IPS-20b (cell line): ENCODE measurements around the gene GABBR1.
A peak's percentile ranks its signal among the peaks of the same experiment; 100 is the strongest.
"Not testable (repeated sequence)": the region's sequence is repeated elsewhere in the genome, so short reads cannot be mapped to it uniquely, and the experiment has no call there.

Experiments
- H3K27ac ChIP-seq: one replicate; pipeline ENCODE4 v1.5.1; 2013; ENCODE audit warnings: low read length
- H3K27me3 ChIP-seq: 2 replicates; pipeline ENCODE4 v1.6.1; 2013; ENCODE audit warnings: mild to moderate bottlenecking, low read length, inconsistent platforms; ENCODE audit not compliant: insufficient read depth
- H3K36me3 ChIP-seq: 2 replicates; pipeline ENCODE4 v1.6.1; 2013; ENCODE audit warnings: low read depth, mild to moderate bottlenecking, inconsistent platforms, low read length, moderate library complexity; ENCODE audit not compliant: insufficient read depth
- H3K4me1 ChIP-seq: 2 replicates; pipeline ENCODE4 v1.6.1; 2013; ENCODE audit warnings: mild to moderate bottlenecking, control low read depth, inconsistent platforms, low read length, moderate library complexity; ENCODE audit not compliant: insufficient read depth
- H3K4me3 ChIP-seq: 2 replicates; pipeline ENCODE4 v1.5.1; 2013; ENCODE audit warnings: mild to moderate bottlenecking, low read length, inconsistent platforms
- H3K9ac ChIP-seq: 2 replicates; pipeline ENCODE4 v1.6.1; 2013; ENCODE audit warnings: low read depth, mild to moderate bottlenecking, inconsistent platforms, low read length, moderate library complexity
- H3K9me3 ChIP-seq: 2 replicates; pipeline ENCODE4 v1.6.1; 2013; ENCODE audit warnings: mild to moderate bottlenecking, low read depth, low read length, inconsistent platforms; ENCODE audit not compliant: insufficient read depth

Gene GABBR1

DNA sequence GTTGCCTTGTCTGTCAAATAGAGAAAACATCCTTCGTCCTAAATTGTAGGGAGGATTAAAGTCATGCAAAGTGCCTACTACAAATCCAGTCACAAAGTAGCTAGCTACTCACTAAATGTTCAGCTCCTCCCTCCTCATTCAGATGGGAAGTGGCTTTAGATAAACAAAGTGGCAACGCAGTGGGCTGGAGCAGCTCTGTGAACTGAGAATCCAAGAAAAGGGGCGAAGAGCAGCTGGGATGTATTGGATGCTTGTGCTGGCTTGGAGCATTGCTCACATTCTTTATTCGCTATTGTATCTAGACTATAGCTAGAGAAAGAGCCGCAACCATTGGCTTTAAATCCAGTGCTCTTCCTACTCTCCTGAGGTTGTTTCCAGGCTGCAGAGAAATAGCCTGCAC, 34.2 kb upstream of the GABBR1 start:
- peak overlapping the region; percentile 48; the same call in 1 of the 2 replicates for H3K9ac ChIP-seq

DNA sequence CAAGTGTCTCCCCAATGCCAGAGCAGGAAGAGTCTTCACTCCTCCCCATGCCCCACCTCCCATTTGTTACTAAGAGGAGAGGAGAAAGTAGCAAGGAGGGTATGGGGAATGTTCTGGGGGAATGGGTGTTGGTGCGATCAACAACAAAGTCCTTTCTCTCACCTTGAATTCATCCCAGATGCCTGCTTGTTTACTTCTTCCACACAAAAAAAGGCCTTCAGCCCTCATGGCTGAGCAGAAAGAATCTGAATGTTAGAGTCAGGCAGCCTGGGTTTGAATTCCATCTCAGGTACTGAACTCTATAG, 33.8 kb upstream of the GABBR1 start:
- Histone ChIP-seq H3K9me3 (no peaks in the 10 kb centered on the region), H3K36me3 (no peaks in the 10 kb centered on the region), H3K4me3 (peak overlapping the region; percentile 28), H3K27me3 (no peaks in the 10 kb centered on the region), H3K4me1 (peaks cover 43% of the 10 kb centered on the region), H3K27ac (peak overlapping the region; percentile 52), H3K9ac (peak overlapping the region; percentile 48; the same call in 1 of the 2 replicates)

More for the DNA sequence above, 34.2 kb upstream of the GABBR1 start:
- H3K27me3 ChIP-seq: no peaks in the 10 kb centered on the region
- H3K27ac ChIP-seq: peak overlapping the region; percentile 52
- H3K4me1 ChIP-seq: peaks cover 43% of the 10 kb centered on the region
- H3K9me3 ChIP-seq: no peaks in the 10 kb centered on the region
- no peaks in the 10 kb centered on the region for H3K36me3 ChIP-seq
- H3K4me3 ChIP-seq: peak overlapping the region; percentile 28; the same call in 1 of the 2 replicates

DNA sequence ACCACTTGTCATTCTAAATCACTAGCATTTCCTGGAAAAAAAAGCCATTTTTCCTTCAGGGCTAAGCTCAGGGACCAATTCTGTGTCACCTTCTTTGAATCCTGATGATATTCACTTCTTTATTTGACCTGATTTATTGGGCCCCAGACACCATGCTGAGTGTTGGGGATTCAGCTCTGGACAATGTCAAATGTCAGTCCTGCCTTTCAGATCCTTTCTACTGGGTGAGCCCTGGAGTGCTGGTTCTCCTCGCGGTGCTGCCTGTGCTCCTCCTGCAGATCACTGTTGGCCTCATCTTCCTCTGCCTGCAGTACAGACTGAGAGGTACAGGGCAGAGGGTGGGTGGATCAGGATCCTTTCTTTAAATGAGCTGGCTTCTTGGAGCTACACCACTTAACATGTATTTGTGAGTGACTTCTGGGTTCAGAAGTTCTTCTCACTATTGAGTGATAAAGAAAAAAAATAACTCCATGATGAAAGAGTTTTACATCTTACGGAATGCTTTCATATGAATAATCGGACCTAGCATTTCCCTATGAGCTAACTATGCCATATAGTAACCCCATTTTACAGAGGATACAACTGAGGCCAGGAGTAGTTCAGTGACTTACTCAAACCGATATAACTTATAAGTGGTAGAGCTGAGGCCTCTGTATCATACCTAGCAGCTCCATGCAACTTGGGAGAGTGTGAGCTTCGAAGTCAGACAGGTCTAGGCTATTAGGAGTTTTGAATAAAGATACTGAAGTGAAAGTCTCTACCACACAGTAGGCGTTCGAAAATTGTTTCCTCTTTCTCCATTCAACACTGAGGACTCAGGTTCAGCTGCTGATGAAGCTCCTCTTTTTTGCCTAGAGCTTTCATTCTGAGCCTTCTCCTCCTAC, 33.2 kb upstream of the GABBR1 start:
- peak overlapping the region; percentile 48; the same call in 1 of the 2 replicates for H3K9ac ChIP-seq
- peak overlapping the region; percentile 52 for H3K27ac ChIP-seq
- peak overlapping the region; percentile 28; the same call in 1 of the 2 replicates for H3K4me3 ChIP-seq
- H3K27me3 ChIP-seq: no peaks in the 10 kb centered on the region
- H3K9me3 ChIP-seq: no peaks in the 10 kb centered on the region
- no peaks in the 10 kb centered on the region for H3K36me3 ChIP-seq
- H3K4me1 ChIP-seq: peaks cover 46% of the 10 kb centered on the region

DNA sequence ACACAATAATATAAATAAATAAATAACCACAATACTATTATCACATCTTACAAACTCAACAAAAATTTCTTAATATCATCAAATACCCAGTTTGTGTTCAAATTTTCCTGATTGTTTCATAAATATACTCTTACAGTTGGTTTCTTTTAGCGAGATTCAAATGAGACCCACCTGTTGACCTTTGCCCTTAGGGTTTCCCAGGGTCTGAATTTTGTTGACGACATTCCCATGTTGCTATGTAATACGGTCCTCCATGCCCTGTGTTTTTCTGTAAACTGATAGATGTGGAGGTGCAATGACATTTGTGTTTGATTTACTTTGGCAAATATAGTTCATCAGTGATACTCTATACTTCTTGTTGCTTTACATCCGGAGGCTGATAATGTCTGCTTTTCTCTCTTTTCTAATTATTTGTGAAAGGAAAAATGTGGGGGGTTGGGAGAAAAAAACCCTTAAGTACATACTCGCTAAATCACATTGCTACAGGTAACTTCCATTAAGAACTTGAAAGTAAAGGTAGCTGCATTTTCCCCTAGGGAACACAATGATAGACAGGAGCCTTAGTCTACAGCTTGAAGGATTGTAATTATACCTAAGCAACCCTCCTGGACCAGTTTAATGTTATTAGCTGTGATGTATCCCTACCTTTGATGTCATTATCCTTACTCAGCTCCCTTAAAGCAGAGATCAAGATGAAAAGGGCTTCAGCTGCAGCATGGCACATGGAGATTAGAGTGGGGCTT, 30.5 kb upstream of the GABBR1 start:
- Histone ChIP-seq H3K27me3 (no peaks in the 10 kb centered on the region), H3K4me1 (peaks cover 50% of the 10 kb centered on the region), H3K4me3 (no peak overlapping the region), H3K9ac (peak overlapping the region; percentile 22; the same call in 1 of the 2 replicates), H3K9me3 (no peaks in the 10 kb centered on the region), H3K27ac (peak overlapping the region; percentile 99), H3K36me3 (no peaks in the 10 kb centered on the region)

DNA sequence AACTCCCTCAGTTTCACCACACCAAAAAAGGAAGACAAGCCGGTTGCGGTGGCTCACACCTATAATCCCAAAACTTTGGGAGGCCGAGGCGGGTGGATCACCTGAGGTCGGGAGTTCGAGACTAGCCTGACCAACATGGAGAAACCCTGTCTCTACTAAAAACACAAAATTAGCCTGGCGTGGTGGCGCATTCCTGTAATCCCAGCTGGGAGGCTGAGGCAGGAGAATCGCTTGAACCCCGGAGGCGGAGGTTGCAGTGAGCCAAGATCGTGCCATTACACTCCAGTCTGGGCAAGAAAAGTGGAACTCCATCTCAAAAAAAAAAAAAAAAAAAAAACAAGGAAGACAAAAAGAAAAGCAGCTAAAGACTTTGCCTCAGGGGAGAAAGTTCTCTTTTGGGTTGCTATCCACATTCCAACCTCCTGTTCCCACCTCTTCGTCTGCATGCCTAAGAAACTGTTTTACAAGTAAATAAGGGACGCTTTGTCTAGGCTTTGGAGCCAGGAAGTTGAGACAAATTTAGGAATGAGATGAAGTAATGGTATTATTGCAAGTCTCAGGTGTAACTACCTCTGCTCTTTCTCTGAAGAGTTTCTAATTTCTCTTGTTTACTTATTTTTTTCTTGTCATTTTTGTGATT, 28.6 kb upstream of the GABBR1 start:
- Histone ChIP-seq H3K4me3 (peak overlapping the region; percentile 32; the same call in 1 of the 2 replicates), H3K27ac (peak overlapping the region; percentile 99), H3K9ac (peak overlapping the region; percentile 67; the same call in 1 of the 2 replicates), H3K4me1 (peaks cover 36% of the 10 kb centered on the region; the same call in 1 of the 2 replicates)
- not testable (repeated sequence) for H3K36me3 ChIP-seq, H3K9me3 ChIP-seq, H3K27me3 ChIP-seq

DNA sequence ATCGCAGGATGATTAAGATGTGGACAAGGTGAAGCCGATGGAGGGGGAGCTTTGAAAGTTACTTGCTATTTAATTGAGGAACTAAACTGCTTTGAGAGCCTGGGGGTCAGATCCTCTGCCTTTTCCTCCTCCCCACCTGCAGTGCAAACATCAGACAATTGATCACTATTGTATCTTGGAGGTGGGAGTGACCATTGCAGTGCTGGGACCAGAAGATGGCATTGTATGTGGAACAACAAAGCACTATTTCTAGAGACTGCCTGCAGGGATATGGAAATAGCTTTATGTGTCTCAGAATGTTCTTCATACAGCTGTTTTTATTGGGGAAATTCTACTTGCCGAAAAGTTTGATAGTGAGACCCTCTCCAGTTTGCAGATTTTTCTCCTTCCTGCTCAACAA, 28.1 kb upstream of the GABBR1 start:
- peak overlapping the region; percentile 67; the same call in 1 of the 2 replicates for H3K9ac ChIP-seq

DNA sequence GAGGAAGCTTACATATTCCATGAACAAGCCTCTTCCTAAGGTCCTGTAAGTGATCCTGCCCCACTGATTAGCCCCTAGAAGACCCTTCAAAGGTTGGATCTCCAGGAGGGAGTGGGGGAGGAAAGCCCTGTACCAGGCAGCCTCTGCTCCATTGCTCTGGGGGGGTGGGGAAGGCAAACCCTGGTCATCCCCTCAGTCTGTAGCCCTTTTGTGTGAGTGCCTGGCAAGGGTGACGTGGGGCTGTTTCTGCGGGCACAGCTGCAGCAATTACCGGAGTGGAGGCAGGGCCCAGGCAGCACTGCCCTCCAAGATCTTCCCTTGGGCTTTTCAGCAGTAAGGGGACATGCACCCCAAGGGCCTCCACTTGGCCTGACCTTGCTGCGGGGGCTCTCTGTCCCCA, 23.8 kb upstream of the GABBR1 start, which contains the start of gene MOG:
Gene MOG, plus strand, starts transcription at position 295 of the 400 bp plus-strand sequence. CDS start 118 bp downstream, outside the sequence.
- H3K9ac ChIP-seq: no peak within 1 kb of the TSS
- no peaks in the 10 kb centered on the region for H3K36me3 ChIP-seq
- H3K4me1 ChIP-seq: peaks cover 25% of the 10 kb centered on the region; the same call in 1 of the 2 replicates
- H3K27ac ChIP-seq: no peak within 1 kb of the TSS
- H3K4me3 ChIP-seq: no peak within 1 kb of the TSS
- H3K27me3 ChIP-seq: no peaks in the 10 kb centered on the region
- no peaks in the 10 kb centered on the region for H3K9me3 ChIP-seq

More for the DNA sequence above, 28.1 kb upstream of the GABBR1 start:
- Histone ChIP-seq H3K9me3 (no peaks in the 10 kb centered on the region), H3K27ac (peak overlapping the region; percentile 99), H3K4me3 (peak overlapping the region; percentile 32; the same call in 1 of the 2 replicates), H3K27me3 (no peaks in the 10 kb centered on the region), H3K36me3 (no peaks in the 10 kb centered on the region), H3K4me1 (peaks cover 30% of the 10 kb centered on the region; the same call in 1 of the 2 replicates)

DNA sequence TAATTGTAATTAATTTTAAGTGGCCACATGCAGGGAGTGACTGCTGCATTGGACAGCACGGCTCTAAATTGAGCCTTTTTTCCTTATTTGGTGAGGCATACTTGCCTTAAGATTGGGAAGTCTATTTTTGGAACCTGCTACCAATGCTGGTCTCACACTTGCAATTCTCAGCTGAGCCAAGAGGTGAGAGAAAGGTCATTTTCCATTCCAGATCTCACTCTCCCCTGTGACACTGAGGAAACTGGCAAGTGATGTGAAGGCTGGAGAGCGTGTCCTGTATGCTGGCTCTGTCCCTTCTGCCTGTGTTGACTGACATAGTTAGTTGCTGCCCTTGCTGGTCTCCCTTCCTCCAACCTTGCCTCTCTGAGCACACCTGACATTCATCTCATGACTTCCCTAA, 23.2 kb upstream of the GABBR1 start:
- H3K9ac ChIP-seq: no peak overlapping the region
- no peak overlapping the region for H3K4me3 ChIP-seq
- H3K9me3 ChIP-seq: no peaks in the 10 kb centered on the region
- H3K4me1 ChIP-seq: peaks cover 24% of the 10 kb centered on the region; the same call in 1 of the 2 replicates
- H3K36me3 ChIP-seq: no peaks in the 10 kb centered on the region
- H3K27me3 ChIP-seq: no peaks in the 10 kb centered on the region
- no peak overlapping the region for H3K27ac ChIP-seq

DNA sequence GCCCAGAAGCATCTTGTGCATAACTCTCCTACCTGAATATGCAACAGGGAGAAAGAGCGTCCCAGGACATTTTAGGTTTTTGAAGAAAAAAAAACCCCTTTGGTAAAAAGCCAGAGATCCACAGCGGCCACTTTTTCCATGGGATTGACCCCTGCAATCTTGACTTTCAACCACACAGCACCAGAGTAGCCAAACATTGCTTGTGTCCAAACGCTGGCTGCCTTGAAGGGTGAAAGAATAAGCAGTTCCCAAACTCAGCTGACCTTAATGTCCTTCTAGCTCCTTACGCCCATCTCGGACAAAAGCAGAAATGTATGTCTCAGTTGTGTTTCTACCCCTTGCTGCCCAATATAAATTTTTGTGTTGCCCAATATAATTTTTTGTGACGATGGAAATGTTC, 22.7 kb upstream of the GABBR1 start:
- no peaks in the 10 kb centered on the region for H3K27me3 ChIP-seq
- no peaks in the 10 kb centered on the region for H3K36me3 ChIP-seq
- H3K4me3 ChIP-seq: no peak overlapping the region
- H3K9me3 ChIP-seq: no peaks in the 10 kb centered on the region
- H3K4me1 ChIP-seq: peaks cover 19% of the 10 kb centered on the region; the same call in 1 of the 2 replicates
- no peak overlapping the region for H3K9ac ChIP-seq
- no peak overlapping the region for H3K27ac ChIP-seq

DNA sequence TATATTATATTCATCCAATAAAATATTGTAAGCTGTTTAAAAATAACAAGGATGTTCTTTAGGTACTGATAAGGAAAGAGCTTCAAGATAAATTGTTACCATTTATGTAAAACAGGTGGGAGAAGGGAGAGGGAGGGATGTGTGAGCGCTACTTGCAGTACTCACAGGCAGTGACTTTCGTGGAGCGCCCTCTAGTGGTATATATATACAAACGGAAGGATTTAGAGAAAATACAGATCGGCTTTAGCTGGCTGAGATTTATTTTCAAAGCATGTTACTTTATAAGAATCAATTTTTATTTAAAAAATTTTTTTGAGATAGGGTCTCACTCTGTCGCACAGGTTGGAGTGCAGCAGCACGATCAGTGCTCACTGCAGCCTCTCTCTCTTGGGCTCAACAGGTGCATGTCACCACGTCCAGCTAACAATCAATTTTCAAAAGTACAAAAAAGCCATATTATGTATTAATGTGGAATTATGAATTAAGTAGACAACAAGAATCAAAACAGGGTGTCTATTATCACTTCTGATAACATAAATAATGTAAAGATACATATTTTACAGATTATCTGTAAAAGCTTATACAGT, 20.6 kb upstream of the GABBR1 start:
- H3K36me3 ChIP-seq: no peaks in the 10 kb centered on the region
- no peak overlapping the region for H3K27ac ChIP-seq
- no peaks in the 10 kb centered on the region for H3K27me3 ChIP-seq
- H3K4me3 ChIP-seq: no peak overlapping the region
- H3K9ac ChIP-seq: no peak overlapping the region
- H3K9me3 ChIP-seq: no peaks in the 10 kb centered on the region
- peaks cover 27% of the 10 kb centered on the region; the same call in 1 of the 2 replicates for H3K4me1 ChIP-seq

DNA sequence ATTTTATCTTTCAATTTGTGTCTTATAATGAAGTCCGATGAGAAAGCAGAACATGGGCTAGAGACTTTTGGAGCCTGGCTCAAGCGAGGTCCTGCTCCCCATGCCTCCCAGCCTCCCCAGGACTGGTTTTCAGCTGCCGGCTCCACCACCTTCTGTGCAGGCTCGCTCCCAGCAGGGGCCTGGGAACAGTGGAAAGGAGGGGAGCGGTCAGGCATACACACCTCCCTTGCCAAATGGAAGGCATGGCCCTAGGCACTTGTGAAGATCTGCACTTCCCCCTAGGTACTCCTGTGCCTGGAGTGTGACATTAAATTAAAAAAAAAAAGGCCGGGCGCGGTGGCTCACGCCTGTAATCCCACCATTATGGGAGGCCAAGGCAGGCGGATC, 19.2 kb upstream of the GABBR1 start:
- Histone ChIP-seq H3K27ac (no peak overlapping the region), H3K4me1 (peaks cover 27% of the 10 kb centered on the region; the same call in 1 of the 2 replicates)

More for the DNA sequence above, 19.2 kb upstream of the GABBR1 start:
- Histone ChIP-seq H3K4me3 (no peak overlapping the region), H3K27me3 (no peaks in the 10 kb centered on the region), H3K9me3 (no peaks in the 10 kb centered on the region), H3K36me3 (no peaks in the 10 kb centered on the region), H3K9ac (no peak overlapping the region)
